ENCODE measurements around the gene RNF150. TPM values are rescaled to one million over a fixed set of nuclear protein-coding genes. Genes with fewer than 3 reads are reported as not detected.

Gene RNF150
- total and polyA plus RNA-seq, 4 donors: 0.27 to 1.4 (median 0.81) TPM

GRCh38 chr4:140839406-140839805, 293.9 kb downstream of the RNF150 start:
- DNase-seq (ENCODE audit: low spot score): no peak
- WGBS: 80% methylated on average over 4 of the region's 4 CpGs

DNA sequence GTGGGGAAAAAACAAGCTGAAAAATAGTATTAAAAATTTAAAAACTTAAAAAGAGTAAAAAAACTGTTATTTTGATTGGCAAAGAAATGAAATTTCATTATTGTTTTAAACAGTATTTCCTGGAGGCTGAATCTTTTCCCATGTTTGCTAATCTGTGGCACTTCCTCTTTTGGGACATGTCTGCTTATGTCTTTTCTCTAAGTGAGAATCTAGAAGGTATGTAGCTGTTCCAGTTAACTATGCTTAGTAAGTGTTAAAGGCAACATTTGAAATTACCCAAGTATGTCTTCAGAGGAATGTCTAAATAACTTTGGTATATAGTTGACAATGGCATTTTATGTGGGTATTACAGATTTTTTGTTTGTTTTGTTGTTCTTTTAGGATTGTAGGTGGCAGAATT, 295.5 kb downstream of the RNF150 start:
- H3K36me3 ChIP-seq (ENCODE audit: control insufficient read depth in 4 of 4, insufficient read depth in 3 of 4, low read depth in 1 of 4, low read length in 3 of 4): no peaks in the 10 kb centered on the region
- H3K27ac ChIP-seq (ENCODE audit: low read depth in 1 of 2, low read length in 2 of 2): no peak overlapping the region
- H3K4me3 ChIP-seq (ENCODE audit: low read depth in 1 of 3, low read length in 3 of 3): no peak overlapping the region
- DNase-seq (ENCODE audit: low spot score): no peak
- no peaks in the 10 kb centered on the region for H3K4me1 ChIP-seq (ENCODE audit: control insufficient read depth in 4 of 4, insufficient read depth in 4 of 4, low read length in 3 of 4)
- no peak overlapping the region for H3K9ac ChIP-seq (ENCODE audit: low read depth in 1 of 2, low read length in 2 of 2)
- H3K9me3 ChIP-seq (ENCODE audit: control insufficient read depth in 4 of 4, low read length in 3 of 4): peaks cover 0 to 2% (median 0%) of the 10 kb centered on the region in 4 donors
- no peaks in the 10 kb centered on the region for H3K27me3 ChIP-seq (ENCODE audit: control insufficient read depth in 4 of 4, insufficient read depth in 4 of 4, low read length in 3 of 4)
- no peak for TF ChIP-seq HNF4G (IDR thresholded peaks at IDR 0.05)
- no peak for TF ChIP-seq YY1 (IDR thresholded peaks at IDR 0.05)
- no peak for TF ChIP-seq ATF3 (IDR thresholded peaks at IDR 0.05)
- no peak for TF ChIP-seq GABPA (IDR thresholded peaks at IDR 0.05 in 1 of 2, conservative IDR thresholded peaks at IDR 0.05 in 1 of 2)
- TF ChIP-seq RAD21 (IDR thresholded peaks at IDR 0.05): no peak
- no peak for TF ChIP-seq HNF4A (conservative IDR thresholded peaks at IDR 0.05)
- TF ChIP-seq SP1 (IDR thresholded peaks at IDR 0.05): no peak
- TF ChIP-seq JUND (IDR thresholded peaks at IDR 0.05): no peak
- no peak for TF ChIP-seq REST (IDR thresholded peaks at IDR 0.05)
- no peak for TF ChIP-seq TAF1 (conservative IDR thresholded peaks at IDR 0.05)
- no peak for TF ChIP-seq CTCF (IDR thresholded peaks at IDR 0.05; ENCODE audit: low read depth, low read length, missing input control)

More at GRCh38 chr4:140839406-140839805, 293.9 kb downstream of the RNF150 start:
- no peak overlapping the region for H3K4me3 ChIP-seq (ENCODE audit: low read depth in 1 of 3, low read length in 3 of 3)
- TF ChIP-seq REST (IDR thresholded peaks at IDR 0.05): no peak
- no peak for TF ChIP-seq CTCF (IDR thresholded peaks at IDR 0.05; ENCODE audit: low read depth, low read length, missing input control)
- TF ChIP-seq RAD21 (IDR thresholded peaks at IDR 0.05): no peak
- no peak for TF ChIP-seq TAF1 (conservative IDR thresholded peaks at IDR 0.05)
- no peak for TF ChIP-seq SP1 (IDR thresholded peaks at IDR 0.05)
- no peak overlapping the region for H3K27ac ChIP-seq (ENCODE audit: low read depth in 1 of 2, low read length in 2 of 2)
- no peaks in the 10 kb centered on the region for H3K36me3 ChIP-seq (ENCODE audit: control insufficient read depth in 4 of 4, insufficient read depth in 3 of 4, low read depth in 1 of 4, low read length in 3 of 4)
- H3K27me3 ChIP-seq (ENCODE audit: control insufficient read depth in 4 of 4, insufficient read depth in 4 of 4, low read length in 3 of 4): no peaks in the 10 kb centered on the region
- peaks cover 0 to 2% (median 0%) of the 10 kb centered on the region in 4 donors for H3K9me3 ChIP-seq (ENCODE audit: control insufficient read depth in 4 of 4, low read length in 3 of 4)
- H3K9ac ChIP-seq (ENCODE audit: low read depth in 1 of 2, low read length in 2 of 2): no peak overlapping the region
- no peaks in the 10 kb centered on the region for H3K4me1 ChIP-seq (ENCODE audit: control insufficient read depth in 4 of 4, insufficient read depth in 4 of 4, low read length in 3 of 4)
